Stimulated activated CD4-positive, alpha-beta T cell treated with anti-CD3 and anti-CD28 coated beads, TNF-alpha, amount 100 ng/mL, for 1 hour (primary cell): ENCODE measurements around the gene TXNRD2.

ENCODE experiments used
- DNase-seq, 3 donors: peaks; one replicate each; pipeline ENCODE4 v3.0.0-alpha.2; 2020; ENCODE audit warnings: low read depth in 3 of 3, low spot score in 1 of 3

Gene TXNRD2

DNA sequence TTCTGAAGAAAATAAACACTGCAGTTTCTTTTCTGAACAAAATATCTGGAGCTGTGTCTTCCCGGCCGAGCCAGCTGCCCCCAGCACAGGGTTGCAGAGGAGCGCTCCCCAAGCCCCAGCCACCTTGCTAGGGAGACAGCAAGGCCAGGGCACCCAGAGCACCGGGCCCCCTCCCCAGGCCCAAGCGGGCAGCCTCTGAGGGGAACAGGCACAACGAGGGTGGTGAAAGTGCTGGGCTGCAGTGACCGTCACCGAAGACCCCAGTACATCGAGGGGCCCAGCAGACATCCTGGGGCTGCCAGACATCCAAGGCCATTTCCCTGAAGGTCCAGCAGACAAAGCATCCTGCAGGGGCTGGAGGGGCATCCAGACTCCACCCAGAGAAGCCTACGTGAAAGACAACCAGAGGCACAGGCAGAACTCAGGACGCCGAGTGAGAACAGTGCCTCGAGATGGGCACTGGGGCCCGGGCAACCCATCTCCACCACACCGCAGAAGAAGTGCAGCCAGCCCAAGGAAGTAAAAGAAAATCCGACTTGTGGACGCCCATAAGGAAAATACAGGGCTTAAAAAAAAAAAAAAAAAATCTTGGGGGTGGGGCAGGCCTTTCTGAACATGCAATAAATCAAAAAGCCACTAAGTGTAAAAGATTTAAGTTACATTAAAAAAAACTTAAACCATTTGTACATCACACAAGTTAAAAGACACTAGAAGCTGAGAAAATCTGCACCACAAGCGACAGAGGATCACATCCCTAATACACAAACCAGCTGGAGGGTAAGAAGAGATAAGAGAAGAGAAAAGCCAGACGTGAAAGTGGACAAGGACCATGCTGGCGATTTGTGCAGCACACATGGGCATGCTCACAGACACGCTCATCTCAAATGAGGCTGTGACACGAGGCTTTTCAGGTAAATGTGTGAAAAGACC, 36.0 kb downstream of the TXNRD2 start:
- no peak for DNase-seq

DNA sequence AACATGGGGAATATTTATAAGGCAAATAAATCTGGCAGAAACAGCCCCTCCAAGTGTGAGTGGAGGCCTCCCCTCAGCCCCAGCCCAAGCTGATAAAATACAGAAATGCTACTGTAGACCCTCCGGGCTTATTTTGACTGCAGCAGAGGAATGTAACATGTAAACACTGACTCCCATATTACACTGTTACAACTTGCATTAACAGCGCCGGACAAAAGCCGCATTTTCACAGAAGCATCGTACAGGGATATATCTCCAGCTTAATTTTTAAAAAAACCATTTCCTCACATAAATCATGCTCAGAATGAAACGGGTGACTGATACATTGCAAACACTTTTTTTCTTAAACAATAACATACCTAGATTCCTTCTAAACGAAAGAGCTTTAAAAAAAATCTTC, 36.7 kb downstream of the TXNRD2 start:
- no peak for DNase-seq

DNA sequence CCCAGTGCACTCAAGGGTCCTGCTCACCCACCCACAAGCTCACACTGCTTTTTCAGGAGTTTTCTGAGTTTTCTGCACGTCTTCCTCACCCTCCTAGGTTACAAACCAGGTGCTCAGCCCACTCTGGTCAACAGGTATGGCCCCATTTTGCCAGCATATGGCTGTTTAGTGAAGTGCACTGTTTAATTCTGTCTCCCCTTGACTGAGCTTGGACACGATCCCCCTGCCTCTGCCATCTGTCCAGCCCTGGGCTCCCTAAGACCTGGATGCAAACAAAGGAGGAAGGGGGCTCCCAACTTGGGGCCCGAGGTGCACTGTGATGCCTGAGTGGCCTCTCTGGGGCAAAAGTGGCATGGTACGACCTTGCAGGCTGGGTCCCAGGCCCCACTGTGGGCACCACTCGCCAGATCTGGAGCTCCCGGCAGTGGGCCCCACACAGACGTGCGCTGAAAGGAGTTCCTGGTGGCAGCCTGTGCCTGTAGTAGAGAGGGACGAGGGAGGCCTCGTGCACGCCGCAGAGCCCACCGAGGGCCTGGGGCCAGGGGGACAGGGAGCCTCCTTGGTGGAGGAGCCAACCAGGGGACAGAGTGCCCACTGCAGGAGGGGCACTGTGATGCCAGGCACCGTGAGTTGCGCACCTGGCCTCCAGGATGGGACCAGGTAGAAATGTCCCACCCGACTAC, 37.3 kb downstream of the TXNRD2 start:
- no peak for DNase-seq

DNA sequence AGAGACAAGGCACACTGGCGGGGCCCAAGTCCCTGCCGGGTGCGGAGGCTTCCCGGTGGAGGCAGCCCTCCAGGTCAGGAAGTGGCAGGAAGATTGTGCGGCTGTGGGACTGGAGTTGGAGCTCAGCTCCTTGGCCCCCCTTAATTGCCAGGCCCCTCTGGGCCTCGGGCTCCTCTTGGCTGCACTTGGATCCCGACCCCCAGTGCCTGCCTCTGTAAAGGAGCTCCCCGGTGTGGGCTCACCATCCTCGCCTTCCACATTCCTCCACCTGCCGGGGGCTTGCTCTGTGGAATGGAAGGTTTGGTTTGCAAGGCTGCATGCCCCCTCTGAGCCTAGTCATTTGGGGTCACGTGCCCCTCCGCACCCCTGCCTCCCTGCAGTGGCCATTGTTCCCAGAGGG, 38.1 kb downstream of the TXNRD2 start:
- no peak for DNase-seq

DNA sequence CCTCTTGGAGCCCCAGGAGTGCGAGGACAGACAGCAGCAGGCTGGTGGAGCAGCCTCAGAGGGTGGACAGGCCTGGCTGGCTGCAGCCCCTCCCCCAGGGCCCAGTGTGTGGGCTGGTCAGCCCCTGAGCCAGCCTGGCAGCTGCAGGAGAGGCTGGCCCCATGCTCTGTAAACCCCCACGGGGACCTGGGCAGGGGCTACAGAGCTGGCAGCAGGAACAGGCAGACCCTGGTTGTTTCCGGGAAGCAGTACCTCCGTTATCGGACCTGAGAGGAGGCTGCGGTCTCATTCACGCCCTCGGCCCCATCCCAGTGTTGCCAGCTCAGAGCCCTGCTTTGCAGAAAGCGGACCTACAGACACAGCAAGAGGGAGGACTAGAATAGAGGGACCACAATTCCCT, 38.6 kb downstream of the TXNRD2 start:
- DNase-seq = no peak

DNA sequence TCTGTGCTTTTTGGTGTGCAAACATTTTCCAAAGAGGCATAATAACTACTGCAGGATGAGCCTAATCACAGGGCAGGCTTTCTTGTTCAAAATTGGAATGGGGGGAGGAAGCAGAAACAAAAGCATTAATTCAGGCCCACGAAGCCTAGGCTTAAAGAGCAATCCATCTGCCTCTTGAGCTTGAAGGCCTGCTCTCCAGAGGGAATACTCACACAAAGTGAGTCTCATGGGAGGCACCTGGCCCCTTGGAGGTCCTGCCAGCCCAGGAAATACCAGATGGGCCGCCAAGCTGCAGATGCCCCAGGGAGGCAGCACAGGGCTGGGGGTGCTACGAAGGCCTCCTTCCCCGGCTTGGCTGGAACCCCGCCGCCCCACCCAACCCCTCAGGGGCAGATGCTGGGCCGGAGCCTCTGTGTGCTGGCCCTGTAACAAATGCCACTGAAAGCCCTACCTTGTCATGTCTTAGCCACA, 39.3 kb downstream of the TXNRD2 start:
- DNase-seq = no peak

DNA sequence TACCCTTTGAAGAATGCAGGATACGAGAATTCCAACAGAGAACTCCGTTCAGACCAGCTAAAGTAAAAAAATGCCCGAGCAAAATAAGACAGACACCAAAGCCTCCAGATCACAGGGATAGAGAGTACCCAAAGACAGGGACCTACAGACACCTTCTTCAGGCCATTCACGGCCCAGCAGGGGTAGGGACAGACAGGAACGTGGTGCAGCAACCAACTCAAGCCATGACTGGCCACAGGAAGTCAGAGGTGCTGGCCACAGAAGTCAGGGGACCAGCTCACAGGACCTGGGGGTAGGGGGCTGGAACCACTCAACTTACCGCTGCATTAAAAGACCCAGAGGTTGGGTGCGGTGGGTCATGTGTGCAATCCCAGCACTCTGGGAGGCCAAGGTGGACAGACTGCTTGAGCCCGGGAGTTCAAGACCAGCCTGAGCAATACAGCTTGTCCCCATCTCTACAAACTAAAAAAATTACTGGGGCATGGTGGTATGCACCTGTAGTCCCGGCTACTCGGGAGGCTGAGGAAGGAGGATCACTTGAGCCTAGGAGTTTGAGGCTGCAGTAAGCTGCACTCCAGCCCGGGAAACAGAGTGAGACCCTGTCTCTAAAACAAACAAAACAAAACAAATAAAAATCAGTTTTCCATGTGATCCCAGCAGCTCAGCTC, 39.9 kb downstream of the TXNRD2 start:
- DNase-seq = no peak

DNA sequence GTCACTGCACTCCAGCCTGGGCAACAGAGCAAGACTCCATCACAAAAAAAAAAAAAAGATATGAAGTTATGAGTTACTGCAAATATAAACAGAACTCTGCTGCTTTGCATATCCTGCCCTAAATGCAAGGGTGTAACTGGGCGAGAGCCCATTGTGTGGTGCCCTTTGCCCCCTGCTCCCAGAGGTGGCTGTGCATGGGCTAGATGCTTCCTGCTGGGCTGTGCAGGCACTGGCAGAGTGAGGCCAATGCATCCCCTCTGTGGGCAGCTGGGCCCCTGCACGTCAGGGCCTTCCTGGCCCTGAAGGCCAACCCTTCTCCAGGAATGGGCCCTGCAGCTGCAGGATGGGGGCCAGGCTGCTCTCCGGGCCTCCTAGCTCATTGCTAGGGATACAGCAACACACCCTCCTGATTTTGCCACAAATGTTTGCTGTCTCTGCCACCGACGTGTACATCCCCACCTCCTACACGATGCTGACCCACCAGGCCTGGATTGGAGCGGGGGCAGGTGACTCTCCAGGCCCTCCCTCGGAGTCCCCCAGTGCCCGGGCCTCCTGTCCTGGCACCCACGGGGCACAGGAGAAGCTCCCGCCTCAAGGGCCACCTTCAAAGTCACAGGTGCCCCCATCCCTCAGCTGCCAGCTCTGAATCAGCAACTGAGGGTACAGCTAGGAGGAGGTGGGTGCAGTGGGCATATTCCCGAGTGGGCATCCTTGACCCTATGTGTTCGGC, 40.7 kb downstream of the TXNRD2 start:
- DNase-seq = no peak

DNA sequence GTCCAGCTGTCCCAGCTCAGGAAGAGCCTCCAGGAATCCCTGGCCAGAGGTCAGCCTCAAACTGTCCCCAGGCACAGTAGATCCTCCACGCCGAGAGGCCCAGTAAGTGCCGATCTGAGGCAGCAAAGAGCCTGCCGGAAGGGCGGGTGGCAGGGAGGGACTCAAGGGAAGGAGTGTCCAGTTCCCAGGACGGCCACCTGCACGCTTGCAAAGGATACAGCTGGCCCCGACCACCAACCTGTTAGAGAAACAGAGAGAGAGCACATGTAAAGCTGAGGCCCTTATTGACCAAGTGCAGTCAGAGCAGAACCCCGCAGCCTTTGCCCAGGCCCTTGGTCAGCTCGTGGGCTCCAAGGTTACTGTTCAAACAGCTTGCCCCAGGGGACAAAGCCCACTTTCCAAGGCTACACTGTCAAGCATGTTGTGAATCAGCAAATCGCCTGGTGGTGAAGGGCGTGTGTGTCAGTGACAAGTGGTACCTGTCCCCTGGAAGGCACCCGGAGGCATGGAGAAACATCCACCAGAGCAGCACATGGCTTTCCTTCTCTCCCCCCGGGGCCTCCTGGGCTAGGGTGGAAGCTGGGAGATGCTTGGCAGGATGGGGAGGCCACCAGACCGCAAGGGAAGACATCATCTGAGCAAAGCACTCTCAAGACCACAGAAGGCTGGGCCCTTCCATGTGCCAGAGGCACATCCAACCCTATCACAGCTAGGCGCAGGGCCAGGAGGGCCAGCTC, 42.6 kb downstream of the TXNRD2 start:
- DNase-seq = no peak

DNA sequence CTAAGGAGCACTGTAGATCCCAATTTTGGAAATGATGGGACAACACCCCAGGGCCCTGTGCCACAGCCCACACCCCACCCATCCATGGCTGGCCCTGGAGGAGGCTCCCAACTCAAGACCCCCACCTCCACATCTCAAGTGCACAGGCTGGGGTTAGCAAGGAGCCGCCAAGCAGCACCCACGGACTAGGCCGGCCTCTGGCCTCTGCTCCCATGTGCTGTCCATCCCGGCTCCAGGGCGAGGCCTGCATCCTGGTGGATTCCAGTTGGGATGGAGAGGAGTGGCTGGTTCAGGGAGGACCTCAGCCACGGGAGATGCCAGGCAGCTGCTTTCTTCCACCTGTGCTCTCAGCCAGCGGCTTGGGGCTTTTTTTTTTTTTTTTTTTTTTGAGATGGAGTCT, 43.5 kb downstream of the TXNRD2 start:
- DNase-seq = no peak

DNA sequence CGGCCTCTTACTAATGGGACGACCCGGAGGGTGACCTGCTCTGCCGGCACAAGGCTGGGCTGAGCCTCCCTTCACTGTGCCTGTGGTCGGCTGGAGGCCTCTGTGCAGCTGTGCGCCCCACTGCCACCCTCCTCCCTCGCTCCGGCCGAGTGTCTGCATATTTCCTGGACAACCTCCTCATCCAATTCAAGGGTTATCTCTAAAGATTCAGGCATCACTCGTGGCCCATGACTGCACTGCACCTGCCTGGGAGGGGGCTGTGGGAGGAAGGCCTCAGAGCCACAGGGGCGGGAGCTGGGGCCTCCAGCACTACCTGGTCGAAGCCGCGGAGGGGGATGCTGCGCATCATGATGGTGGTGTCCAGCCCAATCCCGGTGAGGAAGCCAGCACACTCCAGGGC, 43.9 kb downstream of the TXNRD2 start:
- no peak for DNase-seq

DNA sequence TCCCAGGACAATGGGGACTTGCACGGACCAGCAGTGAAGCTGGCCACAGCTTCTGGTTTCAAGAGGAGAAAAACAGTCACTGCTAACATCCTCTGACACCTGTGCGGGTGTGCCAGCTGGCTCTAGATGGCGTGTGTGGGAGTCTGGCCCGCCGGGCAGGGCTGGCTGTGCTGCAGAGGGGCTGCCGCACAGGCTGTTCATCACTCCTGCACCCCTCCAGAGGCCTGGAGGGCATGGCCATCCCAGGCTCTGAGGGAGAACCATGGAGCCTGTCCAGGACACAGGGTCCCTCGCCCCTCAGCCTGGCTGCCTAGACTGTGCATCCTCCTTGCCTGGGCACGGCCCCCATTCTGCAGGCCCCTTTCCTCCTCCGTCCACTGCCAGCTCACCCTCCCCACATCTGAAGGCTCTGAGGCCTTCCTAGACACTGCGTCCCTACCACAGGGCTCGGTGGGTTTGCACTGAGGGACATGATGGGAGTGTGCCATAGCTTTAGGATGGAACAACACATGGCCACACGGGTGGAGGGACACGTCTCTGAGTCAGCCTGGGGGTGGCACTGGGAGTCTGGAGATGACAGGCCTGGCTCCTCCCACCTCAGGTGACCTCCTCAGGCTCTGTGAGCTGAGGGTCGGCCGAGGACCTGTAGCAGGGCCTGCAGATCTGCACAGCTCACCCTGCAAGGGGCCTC, 44.8 kb downstream of the TXNRD2 start:
- DNase-seq = no peak

DNA sequence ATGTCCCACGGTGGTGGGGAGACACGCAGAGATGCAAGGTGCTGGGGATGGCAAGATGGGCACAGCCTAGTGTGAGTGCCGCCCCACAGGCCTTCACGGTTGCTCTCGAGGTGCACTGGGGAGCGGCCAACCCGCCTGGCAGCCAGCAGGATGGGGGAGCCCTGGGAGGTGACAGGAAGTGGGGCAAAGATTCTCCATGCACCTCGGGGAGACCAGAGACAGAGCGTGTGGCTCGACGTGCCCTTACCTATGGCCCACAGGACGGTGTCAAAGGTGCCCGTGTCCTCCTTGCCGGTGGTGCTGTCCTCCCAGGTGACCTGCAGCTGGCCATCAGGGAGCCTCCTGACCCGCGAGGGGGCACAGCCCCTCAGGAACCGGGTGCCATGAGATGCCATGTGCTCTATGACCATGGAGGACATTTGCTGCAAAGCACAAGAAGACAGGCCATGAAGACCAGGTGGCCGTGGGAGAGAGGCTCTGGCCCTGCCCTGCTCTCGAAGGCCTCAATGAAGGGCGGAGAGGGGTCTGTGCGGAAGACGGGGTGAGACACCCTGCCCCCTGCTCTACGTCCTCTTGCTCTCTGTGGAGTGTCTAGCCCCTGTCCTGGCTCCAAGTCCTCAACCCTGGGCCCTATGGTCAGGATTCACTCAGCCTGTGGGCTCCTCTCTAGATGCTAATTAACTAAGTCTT, 46.3 kb downstream of the TXNRD2 start:
- no peak for DNase-seq

DNA sequence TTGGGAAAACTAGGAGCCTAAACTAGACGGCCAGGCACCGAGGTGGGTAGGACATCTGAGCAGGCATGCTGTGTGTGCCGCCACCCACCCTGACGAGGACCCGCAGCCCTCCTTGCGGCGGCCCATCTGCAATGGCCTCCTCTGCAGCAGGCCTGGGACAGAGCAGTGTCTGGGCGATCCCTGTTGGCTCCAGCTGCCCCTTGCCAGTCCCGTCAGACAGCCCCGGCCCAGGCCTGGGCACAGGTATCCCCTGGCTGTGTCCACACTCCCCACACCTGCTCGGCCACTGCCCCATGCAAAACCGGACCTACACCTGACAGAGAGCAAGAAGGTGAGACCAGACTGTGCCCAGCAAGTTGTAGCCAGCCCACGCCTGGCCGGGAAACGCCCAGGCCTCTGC, 48.3 kb downstream of the TXNRD2 start:
- DNase-seq = no peak

DNA sequence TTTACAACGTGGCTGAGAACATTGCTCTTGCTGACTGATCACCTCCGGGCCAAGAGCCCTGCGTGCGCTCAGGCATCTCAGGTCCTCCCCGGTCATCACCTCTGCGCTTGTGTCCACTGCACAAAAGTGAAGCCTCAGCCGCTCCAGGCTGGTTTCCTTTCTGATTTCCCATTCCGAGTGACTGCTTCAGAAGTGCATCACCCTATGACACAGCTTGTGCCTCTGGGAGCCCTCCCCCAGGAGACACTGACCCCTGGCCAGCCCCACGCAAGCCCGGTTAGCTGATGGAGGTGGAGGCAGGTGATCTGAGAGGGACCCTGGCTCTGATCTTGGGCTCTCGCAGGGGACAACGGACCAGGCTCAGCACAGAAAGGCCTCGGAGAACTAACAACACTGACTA, 48.7 kb downstream of the TXNRD2 start:
- DNase-seq = no peak

DNA sequence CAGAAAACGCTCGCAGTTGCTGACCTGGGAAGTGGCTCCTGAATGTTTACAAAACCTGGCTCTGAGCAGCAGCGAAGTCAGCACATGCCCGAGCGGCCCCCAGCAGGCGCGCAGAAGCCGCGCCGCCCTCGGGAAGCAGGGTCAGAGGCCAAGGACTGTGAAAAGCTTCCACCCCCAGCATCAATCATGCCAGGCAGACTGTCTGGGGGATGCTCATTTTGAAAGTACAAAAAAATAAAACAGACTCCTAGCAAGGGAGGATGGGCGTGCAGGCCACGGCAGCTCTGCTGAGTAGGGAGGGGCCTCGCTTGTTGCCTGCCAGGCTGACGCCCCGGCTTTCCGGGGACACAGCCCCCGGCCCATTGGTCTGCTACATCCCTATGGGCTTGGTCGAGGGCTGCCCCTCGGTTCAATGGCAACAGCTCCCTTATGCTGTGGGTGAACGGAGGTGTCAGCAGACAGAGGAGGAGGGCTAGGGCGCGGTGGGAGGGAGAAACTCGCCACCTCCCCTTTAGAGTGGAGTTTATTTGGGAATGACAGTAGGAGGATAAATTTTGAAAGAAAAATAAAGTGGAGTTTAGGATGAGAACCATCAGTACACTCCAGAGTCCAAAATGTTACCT, 49.2 kb downstream of the TXNRD2 start:
- DNase-seq = peak; percentile 24 to 41 (median 28)

DNA sequence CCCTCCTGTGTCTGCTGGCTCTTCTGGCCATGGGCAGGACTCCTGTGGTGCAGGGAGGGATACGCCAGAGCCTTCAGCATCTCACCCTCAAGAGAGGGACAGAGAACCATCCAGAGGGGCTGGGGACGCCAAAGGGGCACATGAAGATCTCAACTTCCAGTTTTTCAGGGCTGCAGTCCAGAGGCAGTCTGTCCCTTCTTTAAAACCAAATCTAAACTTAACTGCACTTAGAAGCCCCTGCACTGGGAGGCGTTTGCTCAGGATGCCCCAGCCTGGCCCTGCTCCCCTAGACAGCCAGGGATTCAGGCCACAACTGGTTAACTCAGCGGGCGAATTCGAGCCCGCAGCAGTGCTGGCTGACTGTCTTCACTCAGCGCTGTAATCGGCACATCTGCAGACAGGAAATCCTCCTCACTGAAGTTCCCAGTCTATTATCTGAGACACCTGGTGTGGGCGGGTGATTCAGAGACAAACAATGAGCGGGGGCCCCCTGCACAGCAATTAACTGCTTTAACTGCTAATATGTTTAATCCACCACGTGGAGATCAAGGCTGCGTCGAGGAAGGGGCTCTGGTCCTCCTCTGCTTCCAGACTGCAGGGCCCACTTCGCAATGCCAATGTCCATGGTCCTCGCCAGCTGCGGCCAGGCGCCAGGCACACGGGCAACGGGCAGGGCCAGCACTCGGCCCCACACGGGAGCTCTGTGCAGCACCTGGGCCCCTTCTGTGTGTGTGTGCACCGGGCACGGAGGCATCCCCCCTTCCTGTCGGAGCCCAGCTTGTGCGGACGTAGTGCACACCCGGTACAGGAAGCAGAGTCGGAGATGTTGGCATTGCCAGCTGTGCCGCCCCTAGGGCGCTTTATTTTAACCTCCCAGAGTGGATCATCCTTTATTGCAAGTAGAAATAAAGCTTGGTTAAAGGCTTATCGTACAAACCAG, 50.0 kb downstream of the TXNRD2 start:
- DNase-seq = peak; percentile 66 to 70 (median 68)
